SKM-1 (cell line): ENCODE measurements around the gene BASP1.
"Not testable (repeated sequence)": the region's sequence is repeated elsewhere in the genome, so short reads cannot be mapped to it uniquely, and the experiment has no call there.

ENCODE experiments used
- DNase-seq: peaks from one replicate; lab custom pipeline; 2025; ENCODE audit not compliant: unreplicated experiment; lab: John Stamatoyannopoulos, UW

Gene BASP1

GRCh38 chr5:17249029-17249634 lies 31.7 kb downstream of the BASP1 start:
- DNase-seq: peak; percentile 24

GRCh38 chr5:17249841-17250240 lies 32.4 kb downstream of the BASP1 start:
- not testable (repeated sequence) for DNase-seq

GRCh38 chr5:17252543-17252942 lies 35.1 kb downstream of the BASP1 start:
- no peak for DNase-seq

GRCh38 chr5:17255471-17256021 lies 38.1 kb downstream of the BASP1 start:
- DNase-seq: peak; percentile 92

- DNase-seq: no peak
Measured at GRCh38 chr5:17256171-17256570, 38.7 kb downstream of the BASP1 start.

- no peak for DNase-seq
Measured at GRCh38 chr5:17256839-17257238, 39.4 kb downstream of the BASP1 start.

GRCh38 chr5:17257705-17258273 lies 40.4 kb downstream of the BASP1 start:
- no peak for DNase-seq

GRCh38 chr5:17258431-17258830 lies 41.0 kb downstream of the BASP1 start:
- no peak for DNase-seq

GRCh38 chr5:17259012-17259411 lies 41.6 kb downstream of the BASP1 start:
- DNase-seq: not testable (repeated sequence)

GRCh38 chr5:17259630-17260257 lies 42.3 kb downstream of the BASP1 start:
- DNase-seq: no peak

GRCh38 chr5:17260549-17260948 lies 43.1 kb downstream of the BASP1 start:
- no peak for DNase-seq

- no peak for DNase-seq
Measured at GRCh38 chr5:17261075-17261474, 43.6 kb downstream of the BASP1 start.

GRCh38 chr5:17265041-17265440 lies 47.6 kb downstream of the BASP1 start:
- no peak for DNase-seq

GRCh38 chr5:17267106-17267505 lies 49.7 kb downstream of the BASP1 start:
- no peak for DNase-seq

GRCh38 chr5:17269201-17269600 lies 51.8 kb downstream of the BASP1 start:
- DNase-seq: no peak

- DNase-seq: no peak
Measured at GRCh38 chr5:17272111-17272510, 54.7 kb downstream of the BASP1 start.

- DNase-seq: no peak
Measured at GRCh38 chr5:17275289-17276158, 58.1 kb downstream of the BASP1 start.

GRCh38 chr5:17276445-17276844 lies 59.0 kb downstream of the BASP1 start:
- no peak for DNase-seq

- no peak for DNase-seq
Measured at GRCh38 chr5:17277907-17278306, 60.5 kb downstream of the BASP1 start.

- no peak for DNase-seq
Measured at GRCh38 chr5:17278931-17279330, 61.5 kb downstream of the BASP1 start.

GRCh38 chr5:17279487-17279886 lies 62.1 kb downstream of the BASP1 start:
- DNase-seq: no peak
